GM12878 (cell line): ENCODE results near the gene MAPT. TPM values are rescaled to one million over a fixed set of nuclear protein-coding genes. Genes with fewer than 3 reads are reported as not detected.

Experiments used
- ATAC-seq: fragments of 200-7000 bp; cut with Tn5 transposase; 3 replicates; pipeline ENCODE4 v1.9.1; 2020; ENCODE audit warnings: mild to moderate bottlenecking, moderate library complexity
- BruUV-seq: library from RNA; stranded (reverse); fragments of 400-500 nt; replicated peaks from 2 replicates; lab custom pipeline; 2021; lab: Mats Ljungman, UMichigan
- CTCF ChIA-PET: fragments of 300-600 bp; sonication (Branson Sonifier 250); formaldehyde crosslinking; extraction: SDS; loops from one replicate; lab custom pipeline; 2021; ENCODE audit warnings: inconsistent platforms; lab: Yijun Ruan, JAX
- POLR2A ChIA-PET: fragments of 350-600 bp; formaldehyde crosslinking; extraction: SDS; loops from one replicate; lab custom pipeline; 2021; ENCODE audit warnings: inconsistent platforms; lab: Charles Lee
- RAD21 ChIA-PET: fragments of 300-600 bp; sonication (Branson Sonifier 250); formaldehyde crosslinking; loops from one replicate; lab custom pipeline; 2023; ENCODE audit warnings: antibody characterized with exemption; ENCODE audit not compliant: unreplicated experiment; lab: Charles Lee
- SMC1A ChIA-PET: fragments of 300-600 bp; sonication (Branson Sonifier 250); formaldehyde crosslinking; loops from one replicate; lab custom pipeline; 2023; ENCODE audit not compliant: unreplicated experiment, uncharacterized antibody; lab: Charles Lee
- DNase-seq: peaks from one replicate; pipeline ENCODE4 v3.0.0-alpha.2; 2011; ENCODE audit warnings: low read depth, low spot score
- FAIRE-seq: peaks from 3 replicates; lab custom pipeline; 2011; peaks lifted over from hg19 to GRCh38; lab: Jason Lieb, UNC
- H2AFZ ChIP-seq: 2 replicates; pipeline ENCODE4 v1.6.0; 2011; ENCODE audit warnings: low read depth, low read length, control low read depth; ENCODE audit not compliant: control insufficient read depth
- H3K27ac ChIP-seq: 2 replicates; pipeline ENCODE4 v1.5.1; 2011; ENCODE audit warnings: control low read depth; ENCODE audit not compliant: control insufficient read depth, insufficient read depth
- H3K27me3 ChIP-seq, 2 experiments: replicated peaks in 1 of 2; 2 replicates each; pipeline versions ENCODE4 v1.6.0 to v1.6.1; 2011; ENCODE audit warnings: low read length in 1 of 2; ENCODE audit not compliant: control insufficient read depth in 2 of 2, insufficient read depth in 2 of 2
- H3K36me3 ChIP-seq, 2 experiments: 2 replicates each; pipeline ENCODE4 v1.5.1; 2011; ENCODE audit warnings: low read length in 1 of 2; ENCODE audit not compliant: control insufficient read depth in 2 of 2, insufficient read depth in 2 of 2
- H3K4me1 ChIP-seq: 2 replicates; pipeline ENCODE4 v1.6.1; 2011; ENCODE audit warnings: mild to moderate bottlenecking, low read length, moderate library complexity, mixed read lengths; ENCODE audit not compliant: control insufficient read depth, insufficient read depth
- H3K4me2 ChIP-seq: 2 replicates; pipeline ENCODE4 v1.6.0; 2011; ENCODE audit warnings: control low read depth; ENCODE audit not compliant: control insufficient read depth, insufficient read depth
- H3K4me3 ChIP-seq: fragments of 200-600 bp; sonication (generic); 2 replicates; pipeline ENCODE4 v1.5.1; 2016
- H3K79me2 ChIP-seq: 2 replicates; pipeline ENCODE4 v1.6.0; 2011; ENCODE audit warnings: low read length; ENCODE audit not compliant: control insufficient read depth, insufficient read depth
- H3K9ac ChIP-seq: 2 replicates; pipeline ENCODE4 v1.8.0; 2011; ENCODE audit warnings: low read length, control low read depth, mixed read lengths; ENCODE audit not compliant: control insufficient read depth, insufficient read depth
- H3K9me3 ChIP-seq: replicated peaks from 3 replicates; pipeline ENCODE4 v1.5.1; 2011; ENCODE audit warnings: mild to moderate bottlenecking, low read length; ENCODE audit not compliant: control insufficient read depth, insufficient read depth
- H4K20me1 ChIP-seq: 2 replicates; pipeline ENCODE4 v1.6.0; 2011; ENCODE audit not compliant: control insufficient read depth, insufficient read depth
- HDGF ChIP-seq: fragments of 450-650 bp; IDR thresholded peaks from 2 replicates; pipeline ENCODE4 v1.6.1; 2016; ENCODE audit warnings: antibody characterized with exemption
- IRF3 ChIP-seq: fragments of 450-650 bp; IDR thresholded peaks from 2 replicates; pipeline ENCODE4 v1.6.1; 2014; ENCODE audit warnings: mild to moderate bottlenecking
- POLR2A ChIP-seq: IDR thresholded peaks from 2 replicates; pipeline ENCODE4 v1.6.1; 2011; ENCODE audit warnings: low read depth, mild to moderate bottlenecking, low read length
- SKIL ChIP-seq: fragments of 450-650 bp; IDR thresholded peaks from 2 replicates; pipeline ENCODE4 v1.6.1; 2017; ENCODE audit warnings: mild to moderate bottlenecking, low read depth, inconsistent platforms; ENCODE audit not compliant: poor library complexity, severe bottlenecking
- STAT1 ChIP-seq: fragments of 450-650 bp; conservative IDR thresholded peaks from 2 replicates; pipeline ENCODE4 v1.6.1; 2014; ENCODE audit warnings: antibody characterized with exemption, mild to moderate bottlenecking
- YBX1 ChIP-seq: fragments of 450-650 bp; IDR thresholded peaks from 2 replicates; pipeline ENCODE4 v1.6.1; 2016; ENCODE audit warnings: antibody characterized with exemption
- WGBS: methylation state at CpG from one replicate; pipeline ENCODE4 v1.1.6; 2016; ENCODE audit warnings: low lambda C conversion rate; ENCODE audit not compliant: insufficient replicate concordance, insufficient coverage; ENCODE audit errors: missing lambda C conversion rate; 5-methylcytosine and 5-hydroxymethylcytosine counted together
- in situ Hi-C: fragments of 300-500 bp; cut with MboI; formaldehyde crosslinking; loops from 9 replicates; pipeline ENCODE4 v1.14.3; 2018; ENCODE audit warnings: mixed read lengths
- intact Hi-C: fragments of 100-400 bp; cut with micrococcal nuclease; formaldehyde crosslinking; loops from one replicate; pipeline ENCODE4 v1.14.2; 2022; ENCODE audit not compliant: unreplicated experiment
- polyA plus RNA-seq, 11 experiments: library from polyadenylated mRNA; depleted of rRNA in 4 of 11; unstranded in 6 of 11; stranded (reverse) in 5 of 11; fragments of >200 nt; fragmentation: Nextera tagmentation in 4 of 11; fragmentation: Illumina TruSeq in 1 of 11; extraction: Ambion mirVana in 4 of 11; extraction: Trizol in 1 of 11; gene quantifications; 1 replicate in 1 of 11; 2 replicates in 10 of 11; pipeline versions ENCODE4 v1.2.1 to v1.2.3, GENCODE V29; 2011 to 2016; ENCODE audit warnings: inconsistent platforms in 2 of 11, missing spikeins in 2 of 11, low read depth in 1 of 11
- total RNA-seq, 4 experiments: library from RNA; depleted of rRNA in 3 of 4; stranded (reverse); fragments of >200 nt in 3 of 4; fragmentation: Illumina TruSeq in 1 of 4; extraction: Trizol in 1 of 4; gene quantifications; 2 replicates each; pipeline versions ENCODE4 v1.2.1 to v1.2.3, GENCODE V29; 2013 to 2021

Gene MAPT
- total and polyA plus RNA-seq, 10 of the 15 experiments (the other 5 are each of a cell fraction or from before 2014, with no cell fraction given): under 0.01 to 0.05 (median 0.03) TPM; not detected in 7

DNA sequence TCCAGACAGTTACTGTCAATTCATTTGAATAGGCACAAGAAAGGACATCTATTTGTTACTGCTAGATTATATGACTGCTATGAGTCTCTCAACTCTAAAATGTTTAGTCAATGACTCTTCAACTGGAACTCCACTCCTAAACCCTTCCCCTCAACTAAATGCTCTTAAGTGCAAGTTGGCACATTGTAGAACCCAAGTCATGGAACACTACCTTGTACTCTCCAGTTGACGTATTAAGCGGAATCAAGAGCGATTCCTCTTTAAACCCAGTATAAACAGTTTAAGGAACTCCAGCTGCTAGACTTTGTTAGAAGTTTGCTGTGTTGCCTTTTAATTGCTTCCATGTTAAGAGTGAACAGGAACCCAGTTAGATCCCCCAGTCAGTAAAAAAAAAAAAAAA is 149.3 kb downstream of the MAPT start:
- in situ Hi-C loops: loop anchor here (5.0 kb wide), 1 partner anchor 144 kb away; no protein-coding TSS in a partner anchor
- Histone ChIP-seq H4K20me1 (no peaks in the 10 kb centered on the region), H3K27ac (no peak overlapping the region), H3K4me3 (no peak overlapping the region), H3K79me2 (no peaks in the 10 kb centered on the region), H3K36me3 (peaks cover 14 to 40% of the 10 kb centered on the region in 2 experiments), H3K4me2 (no peak overlapping the region), H3K4me1 (no peaks in the 10 kb centered on the region), H2AFZ (no peak overlapping the region), H3K9ac (no peak overlapping the region), H3K27me3 (no peaks in the 10 kb centered on the region), H3K9me3 (no peaks in the 10 kb centered on the region)
- POLR2A ChIA-PET: interaction anchor here (0.7 to 1.1 kb wide), 2 partner anchors 15 to 167 kb away, joined by 6 read pairs; no protein-coding TSS in a partner anchor
- intact Hi-C loops: loop anchor here (1.0 to 5.0 kb wide), 3 partner anchors 36 to 170 kb away; no protein-coding TSS in a partner anchor
- CTCF ChIA-PET: interaction anchor here (0.6 to 5.8 kb wide), 38 partner anchors 9 to 244 kb away, joined by 3 to 120 read pairs (median 6); partner anchors contain the start of gene KANSL1
- BruUV-seq: no TSS peak
- WGBS: 100% methylated on average over 3 of the region's 3 CpGs
- no peak for FAIRE-seq
- RAD21 ChIA-PET: interaction anchor here (1.1 to 2.3 kb wide), 10 partner anchors 88 to 172 kb away, joined by 3 to 61 read pairs (median 4); partner anchors contain the start of gene KANSL1
- DNase-seq: no peak
- TF ChIP-seq HDGF (no peak), IRF3 (no peak), STAT1 (no peak), SKIL (no peak), YBX1 (no peak), POLR2A (no peak)
- no peak for ATAC-seq
- SMC1A ChIA-PET: interaction anchor here (0.6 to 4.5 kb wide), 15 partner anchors 8 to 243 kb away, joined by 3 to 88 read pairs (median 7); no protein-coding TSS in a partner anchor
